Stimulated activated CD4-positive, alpha-beta T cell treated with anti-CD3 and anti-CD28 coated beads, Interleukin-12 subunit alpha, Interleukin-12 subunit beta, amount 100 ng/mL, for 4 hours (primary cell): ENCODE measurements around the gene LAG3.

Experiments used
- DNase-seq: peaks from one replicate; pipeline ENCODE4 v3.0.0-alpha.2; 2020

The LAG3 gene

GRCh38 chr12:6772726-6773589, 638 bp downstream of the LAG3 start:
- DNase-seq = no peak

DNA sequence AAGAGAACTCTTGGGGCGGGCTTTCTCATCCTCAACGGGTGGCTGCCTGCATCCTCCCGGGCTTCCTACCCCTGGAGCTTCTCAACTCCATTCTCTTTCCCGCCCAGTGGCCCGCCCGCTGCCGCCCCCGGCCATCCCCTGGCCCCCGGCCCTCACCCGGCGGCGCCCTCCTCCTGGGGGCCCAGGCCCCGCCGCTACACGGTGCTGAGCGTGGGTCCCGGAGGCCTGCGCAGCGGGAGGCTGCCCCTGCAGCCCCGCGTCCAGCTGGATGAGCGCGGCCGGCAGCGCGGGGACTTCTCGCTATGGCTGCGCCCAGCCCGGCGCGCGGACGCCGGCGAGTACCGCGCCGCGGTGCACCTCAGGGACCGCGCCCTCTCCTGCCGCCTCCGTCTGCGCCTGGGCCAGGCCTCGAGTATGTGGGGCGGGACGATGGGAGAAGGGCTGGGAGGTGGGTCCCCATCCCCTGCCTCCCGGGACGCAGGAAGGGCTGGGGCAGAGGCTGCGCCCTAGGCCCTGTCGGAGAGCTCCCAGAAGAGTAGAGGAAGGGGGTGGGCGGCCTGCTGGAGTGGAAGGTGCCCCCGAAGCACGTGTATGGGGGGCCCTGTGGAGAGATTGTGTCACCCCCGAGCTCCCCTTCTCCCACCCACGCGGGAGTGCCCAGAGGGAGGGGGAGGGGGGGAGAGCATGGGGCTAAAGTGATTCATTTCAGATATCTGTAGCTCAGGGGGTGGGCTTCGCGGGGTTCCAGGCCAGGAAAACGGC, 1.5 kb downstream of the LAG3 start:
- DNase-seq = peak; percentile 49

DNA sequence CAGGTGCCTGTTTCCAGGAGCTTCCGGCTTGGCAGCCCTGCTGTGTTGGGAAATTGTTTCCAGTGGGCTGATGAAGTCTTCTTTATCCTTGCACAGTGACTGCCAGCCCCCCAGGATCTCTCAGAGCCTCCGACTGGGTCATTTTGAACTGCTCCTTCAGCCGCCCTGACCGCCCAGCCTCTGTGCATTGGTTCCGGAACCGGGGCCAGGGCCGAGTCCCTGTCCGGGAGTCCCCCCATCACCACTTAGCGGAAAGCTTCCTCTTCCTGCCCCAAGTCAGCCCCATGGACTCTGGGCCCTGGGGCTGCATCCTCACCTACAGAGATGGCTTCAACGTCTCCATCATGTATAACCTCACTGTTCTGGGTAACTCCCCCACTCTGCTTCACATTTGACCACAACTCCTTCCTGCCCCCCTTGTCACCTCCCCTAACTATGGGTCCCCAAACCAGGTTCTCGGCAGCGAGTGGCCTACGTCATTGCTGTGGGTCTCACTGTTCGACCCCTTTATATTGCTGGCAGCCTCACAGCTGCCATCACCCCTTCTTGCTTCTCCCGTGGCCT, 2.3 kb downstream of the LAG3 start:
- DNase-seq = no peak

GRCh38 chr12:6775185-6776174, 3.2 kb downstream of the LAG3 start:
- no peak for DNase-seq

GRCh38 chr12:6777386-6777785, 5.1 kb downstream of the LAG3 start:
- no peak for DNase-seq

GRCh38 chr12:6778217-6778573, 5.9 kb downstream of the LAG3 start:
- DNase-seq = no peak

GRCh38 chr12:6778574-6779550, 6.5 kb downstream of the LAG3 start:
- peak; percentile 87 for DNase-seq

DNA sequence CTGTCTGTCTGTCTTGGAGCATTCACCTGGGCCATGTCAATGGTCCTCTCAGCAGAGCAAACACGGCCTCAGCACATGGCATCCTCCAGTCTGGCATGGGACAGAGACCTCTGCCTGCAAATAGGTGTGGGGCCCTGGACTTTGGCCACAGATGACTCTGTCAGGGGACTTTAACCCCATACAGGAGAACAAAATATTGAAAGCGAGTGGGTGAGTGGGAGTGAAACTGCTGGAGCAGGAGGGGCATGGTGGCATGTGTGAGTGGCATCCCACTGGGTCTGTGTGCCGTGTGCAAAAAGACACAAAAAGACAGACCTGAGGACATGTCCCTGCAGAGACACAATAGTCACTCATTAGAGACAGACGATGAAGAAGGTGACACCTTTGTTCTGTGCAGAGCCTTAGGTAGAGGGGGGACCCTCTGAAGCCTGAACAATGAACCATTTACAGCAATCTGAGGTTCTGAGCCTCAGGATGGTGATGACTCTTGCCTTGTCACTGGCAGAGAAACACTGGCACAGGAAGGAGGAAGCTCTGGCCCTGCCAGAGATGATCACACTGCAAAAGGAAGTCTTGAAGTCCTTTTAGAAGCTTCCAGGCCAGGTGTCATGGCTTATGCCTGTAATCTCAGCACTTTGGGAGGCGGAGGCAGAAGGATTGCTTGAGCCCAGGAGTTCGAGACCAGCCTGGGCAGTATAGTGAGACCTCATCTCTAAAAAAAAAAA, 7.5 kb downstream of the LAG3 start:
- DNase-seq = no peak

DNA sequence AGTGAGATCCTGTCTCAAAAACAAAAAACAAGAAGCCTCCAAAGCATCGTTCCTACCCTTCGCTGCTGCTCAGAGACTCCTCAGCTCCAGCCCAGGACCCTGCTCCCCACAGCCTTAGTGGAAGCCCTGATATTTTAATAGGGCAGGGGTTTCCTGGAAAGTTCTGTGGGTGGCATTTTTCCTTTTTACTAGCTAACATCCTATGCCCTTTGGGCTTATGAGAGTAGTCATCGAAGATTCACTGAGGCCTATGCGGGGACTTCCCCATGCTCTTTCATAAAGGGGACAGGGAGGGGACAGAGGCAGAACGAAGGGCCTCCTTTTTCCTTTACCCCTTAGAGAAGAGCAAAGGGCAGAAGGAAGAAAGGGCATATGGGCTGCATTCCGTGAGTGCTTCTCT, 8.3 kb downstream of the LAG3 start:
- DNase-seq = no peak

DNA sequence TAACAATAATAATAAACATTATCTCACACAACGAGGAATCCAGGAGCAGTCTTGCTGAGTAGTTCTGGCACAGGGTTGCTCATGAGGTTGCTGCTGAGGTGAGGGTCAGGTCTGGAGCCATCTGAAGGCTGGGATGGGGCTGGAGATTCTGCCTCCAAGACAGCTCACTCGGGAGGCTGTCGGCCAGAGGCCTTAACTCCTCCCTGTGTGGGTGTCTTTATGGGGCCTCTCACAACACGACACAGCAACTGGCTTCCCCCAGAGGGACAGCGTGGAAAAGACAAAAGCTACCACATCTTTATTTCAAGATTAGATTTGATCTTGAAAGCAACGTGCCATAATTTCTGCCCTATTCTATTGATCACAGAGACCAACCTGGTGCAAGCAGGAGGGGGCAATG, 9.8 kb downstream of the LAG3 start:
- no peak for DNase-seq

DNA sequence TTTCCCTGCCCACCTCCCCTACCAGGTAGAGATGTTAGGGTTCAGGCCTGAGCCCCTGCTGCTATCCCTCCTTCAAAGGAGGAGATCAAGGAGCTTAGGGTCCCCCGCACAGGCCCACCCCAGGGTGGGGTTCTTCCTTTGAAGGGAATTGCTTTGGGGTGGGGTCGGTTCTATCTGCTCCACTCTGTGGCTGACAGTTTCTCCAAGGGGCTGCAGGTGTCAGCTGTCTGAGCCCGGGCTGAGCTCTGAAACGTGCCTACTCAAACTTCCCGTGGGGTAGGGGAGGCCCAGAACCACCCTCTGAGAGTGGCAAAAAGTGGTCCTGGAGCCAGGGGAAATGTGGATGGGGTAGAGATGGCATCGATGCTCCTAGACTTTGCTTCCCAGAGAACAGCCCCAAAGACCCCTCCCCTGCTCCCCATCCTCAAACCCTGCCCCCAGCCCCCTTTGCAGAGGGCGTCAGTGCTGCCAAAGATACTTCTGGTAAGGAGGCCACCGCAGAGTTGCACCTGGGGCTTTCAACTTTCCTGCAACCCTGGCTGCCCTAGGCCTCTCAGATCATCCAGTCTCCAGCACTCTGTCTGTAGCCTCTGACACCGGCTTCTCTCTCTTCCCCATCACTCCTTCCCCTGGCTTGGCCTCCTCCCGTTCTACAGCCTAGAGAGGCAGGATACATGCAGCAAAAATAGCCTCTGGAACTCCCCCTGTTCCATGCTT, 10.7 kb downstream of the LAG3 start:
- DNase-seq = no peak

- no peak for DNase-seq
These were observed 11.5 kb downstream of the LAG3 start for GRCh38 chr12:6783828-6784227.

DNA sequence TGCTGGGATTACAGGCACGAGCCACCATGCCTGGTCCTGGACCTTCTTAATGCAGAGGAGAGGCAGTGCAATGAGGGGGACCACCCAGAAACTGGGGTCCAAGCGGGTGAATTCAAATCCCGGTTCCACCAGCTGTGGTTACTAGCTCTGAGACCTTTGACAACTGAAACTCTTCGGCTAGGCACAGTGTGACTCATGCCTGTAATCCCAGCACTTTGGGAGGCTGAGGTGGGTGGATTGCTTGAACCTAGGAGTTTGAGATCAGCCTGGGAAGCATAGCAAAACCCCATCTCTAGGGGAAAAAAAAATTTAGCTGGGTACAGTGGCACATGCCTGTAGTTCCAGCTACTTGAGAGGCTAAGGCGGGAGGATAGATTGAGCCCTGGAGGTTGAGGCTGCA, 12.0 kb downstream of the LAG3 start:
- no peak for DNase-seq

GRCh38 chr12:6784761-6785160, 12.4 kb downstream of the LAG3 start:
- no peak for DNase-seq

DNA sequence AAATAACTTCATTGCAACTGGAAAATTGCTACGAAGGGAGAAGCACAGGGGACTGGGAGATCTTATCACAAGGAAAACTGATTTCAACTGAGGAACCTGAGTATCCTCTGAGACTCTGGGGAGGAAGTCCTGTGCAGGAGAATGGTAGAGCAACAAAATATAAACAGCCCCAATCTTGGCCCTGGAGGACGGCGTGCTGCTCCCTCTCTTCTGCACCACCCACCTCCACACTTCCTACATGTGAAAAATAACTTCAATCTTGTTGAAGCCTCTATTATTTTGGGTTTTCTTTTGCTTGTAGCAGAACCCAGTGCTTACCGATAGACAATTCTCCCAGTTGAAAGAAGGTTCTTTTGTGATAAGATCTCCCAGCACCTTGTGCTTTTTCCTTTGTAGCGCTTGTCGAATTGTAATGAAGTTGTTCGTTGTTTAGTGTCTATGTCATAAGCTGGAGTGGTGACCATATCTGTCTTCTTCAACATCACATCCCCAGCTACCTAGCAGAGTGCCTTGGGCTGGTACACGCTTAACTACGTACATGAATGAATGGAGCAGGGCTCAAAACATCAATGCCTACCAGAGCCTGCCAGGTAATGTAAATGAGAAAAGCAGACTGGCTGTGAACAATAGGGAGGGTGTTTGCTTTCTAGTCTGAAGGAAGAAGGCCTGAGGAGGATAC, 14.2 kb downstream of the LAG3 start:
- DNase-seq = no peak

DNA sequence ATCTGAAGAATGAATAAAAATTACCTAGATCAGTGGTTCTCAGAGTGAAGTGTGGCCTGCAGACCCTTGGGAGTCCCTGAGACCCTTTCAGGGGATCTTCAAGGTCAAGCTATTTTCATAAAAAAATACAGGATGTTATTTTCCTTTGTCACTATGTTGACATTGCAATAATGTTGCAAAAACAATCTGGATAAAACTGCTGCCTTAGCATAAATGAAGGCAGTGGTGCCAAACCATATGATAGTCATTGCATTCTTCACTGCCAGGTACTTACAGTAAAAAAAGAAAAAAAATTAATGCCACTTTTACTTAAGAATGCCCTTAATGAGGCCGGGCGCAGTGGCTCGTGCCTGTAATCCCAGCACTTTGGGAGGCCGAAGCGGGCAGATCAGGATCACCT, 15.0 kb downstream of the LAG3 start:
- DNase-seq = no peak

- peak; percentile 71 for DNase-seq
These were observed 16.9 kb downstream of the LAG3 start, which contains the start of gene CD4 for GRCh38 chr12:6788972-6789924. CD4 (plus strand) TSS chr12:6789528; CDS start chr12:6800139, 10,611 bp downstream.

GRCh38 chr12:6790496-6791150, 18.3 kb downstream of the LAG3 start:
- DNase-seq = no peak
